ENCODE results near the gene RFNG. TPM values are rescaled to one million over a fixed set of nuclear protein-coding genes. Genes with fewer than 3 reads are reported as not detected.

RFNG gene
- total and polyA plus RNA-seq, 2 donors from 2014 or later: 29.8 to 47.3 TPM

DNA sequence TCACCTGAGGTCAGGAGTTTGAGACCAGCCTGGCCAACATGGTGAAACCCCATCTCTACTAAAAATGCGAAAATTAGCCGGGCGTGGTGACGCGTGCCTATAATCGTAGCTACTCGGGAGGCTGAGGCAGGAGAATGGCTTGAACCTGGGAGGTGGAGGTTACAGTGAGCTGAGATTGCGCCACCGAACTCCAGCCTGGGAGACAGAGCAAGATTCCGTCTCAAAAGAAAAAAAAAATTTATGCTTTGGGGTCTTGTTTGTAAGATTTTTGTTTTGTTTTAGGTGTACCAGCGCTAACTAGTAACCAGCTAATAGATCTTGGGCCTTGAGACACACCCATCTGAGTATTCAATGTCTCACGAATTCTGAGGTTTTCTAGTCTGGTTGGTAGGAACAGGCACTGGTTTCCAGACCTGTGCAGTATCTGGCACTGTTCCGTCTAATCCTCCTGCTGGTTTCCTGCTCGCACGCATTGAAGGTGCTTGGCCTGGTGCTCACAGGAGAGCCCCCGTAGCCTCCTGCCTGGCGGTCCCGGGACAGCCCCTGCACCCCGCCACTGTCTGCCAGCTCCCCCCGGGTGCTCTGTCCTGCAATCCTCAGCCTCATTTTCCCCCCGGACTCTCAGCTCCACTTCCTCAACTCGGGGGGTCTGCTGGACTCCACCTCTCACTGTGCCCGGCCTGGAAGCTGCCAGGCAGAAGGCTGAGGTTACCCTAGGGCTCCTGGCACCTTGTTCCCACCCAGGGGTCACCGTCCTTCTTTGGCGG is 24.6 kb upstream of the RFNG start:
- TF ChIP-seq CTCF (IDR thresholded peaks at IDR 0.05; ENCODE audit: borderline replicate concordance, extremely low read depth, insufficient read depth): no peak
- no peak overlapping the region for H3K9ac ChIP-seq (ENCODE audit: low read length in 3 of 3)
- FAIRE-seq (no peak), DNase-seq (no peak)
- no peaks in the 10 kb centered on the region for H3K36me3 ChIP-seq (ENCODE audit: control insufficient read depth in 2 of 3, insufficient read depth in 3 of 3, low read length in 3 of 3)
- no peaks in the 10 kb centered on the region for H3K27me3 ChIP-seq (ENCODE audit: control insufficient read depth, insufficient read depth, low read length)
- intact Hi-C loops (cut with DNase I): no loop called here
- no peak overlapping the region for H3K4me3 ChIP-seq (ENCODE audit: low read length in 3 of 3)
- no peak overlapping the region for H3K27ac ChIP-seq (ENCODE audit: low read depth in 2 of 2, low read length in 2 of 2)
- H3K9me3 ChIP-seq (ENCODE audit: control insufficient read depth in 2 of 3, insufficient read depth in 1 of 3, low read length in 3 of 3): no peaks in the 10 kb centered on the region
- H3K4me1 ChIP-seq (ENCODE audit: control insufficient read depth in 2 of 3, insufficient read depth in 2 of 3, low read depth in 1 of 3, low read length in 3 of 3): no peaks in the 10 kb centered on the region

DNA sequence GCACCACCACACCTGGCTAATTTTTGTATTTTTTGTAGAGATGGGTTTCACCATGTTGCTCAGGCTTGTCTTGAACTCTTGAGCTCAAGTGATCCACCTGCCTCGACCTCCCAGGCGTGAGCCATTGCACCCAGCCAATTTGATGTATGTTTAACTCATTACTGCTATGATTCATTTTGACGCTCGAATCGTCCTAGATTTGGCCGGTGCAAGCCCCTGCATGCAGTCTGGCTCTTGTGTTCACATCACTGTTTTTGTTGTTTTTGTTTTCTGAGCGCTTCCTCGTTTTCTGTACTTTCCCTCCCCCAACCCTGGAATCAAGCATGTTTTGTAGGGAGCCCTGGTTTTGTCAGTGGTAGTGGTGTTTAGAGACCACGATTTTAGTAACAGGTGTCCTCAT is 21.8 kb upstream of the RFNG start:
- no peak overlapping the region for H3K4me3 ChIP-seq (ENCODE audit: low read length in 3 of 3)
- H3K27ac ChIP-seq (ENCODE audit: low read depth in 2 of 2, low read length in 2 of 2): no peak overlapping the region
- no peaks in the 10 kb centered on the region for H3K4me1 ChIP-seq (ENCODE audit: control insufficient read depth in 2 of 3, insufficient read depth in 2 of 3, low read depth in 1 of 3, low read length in 3 of 3)
- FAIRE-seq: no peak
- H3K9me3 ChIP-seq (ENCODE audit: control insufficient read depth in 2 of 3, insufficient read depth in 1 of 3, low read length in 3 of 3): no peaks in the 10 kb centered on the region
- no peaks in the 10 kb centered on the region for H3K27me3 ChIP-seq (ENCODE audit: control insufficient read depth, insufficient read depth, low read length)
- no peak overlapping the region for H3K9ac ChIP-seq (ENCODE audit: low read length in 3 of 3)
- no peaks in the 10 kb centered on the region for H3K36me3 ChIP-seq (ENCODE audit: control insufficient read depth in 2 of 3, insufficient read depth in 3 of 3, low read length in 3 of 3)
- intact Hi-C loops (cut with DNase I): no loop called here
- TF ChIP-seq CTCF (IDR thresholded peaks at IDR 0.05; ENCODE audit: borderline replicate concordance, extremely low read depth, insufficient read depth): no peak
- DNase-seq: no peak

- Histone ChIP-seq H3K4me3 (ENCODE audit: low read length in 3 of 3) (no peak overlapping the region), H3K27me3 (ENCODE audit: control insufficient read depth, insufficient read depth, low read length) (no peaks in the 10 kb centered on the region), H3K36me3 (ENCODE audit: control insufficient read depth in 2 of 3, insufficient read depth in 3 of 3, low read length in 3 of 3) (no peaks in the 10 kb centered on the region), H3K9ac (ENCODE audit: low read length in 3 of 3) (no peak overlapping the region), H3K9me3 (ENCODE audit: control insufficient read depth in 2 of 3, insufficient read depth in 1 of 3, low read length in 3 of 3) (no peaks in the 10 kb centered on the region), H3K27ac (ENCODE audit: low read depth in 2 of 2, low read length in 2 of 2) (no peak overlapping the region), H3K4me1 (ENCODE audit: control insufficient read depth in 2 of 3, insufficient read depth in 2 of 3, low read depth in 1 of 3, low read length in 3 of 3) (no peaks in the 10 kb centered on the region)
- TF ChIP-seq CTCF (IDR thresholded peaks at IDR 0.05; ENCODE audit: borderline replicate concordance, extremely low read depth, insufficient read depth): no peak
- no peak for DNase-seq
- FAIRE-seq: no peak
- intact Hi-C loops (cut with DNase I): no loop called here
Observed at GRCh38 chr17:82072827-82073226, 21.2 kb upstream of the RFNG start.
